ENCODE measurements around the gene TMEM190.
A peak's percentile ranks its signal among the peaks of the same experiment; 100 is the strongest.

The TMEM190 gene

DNA sequence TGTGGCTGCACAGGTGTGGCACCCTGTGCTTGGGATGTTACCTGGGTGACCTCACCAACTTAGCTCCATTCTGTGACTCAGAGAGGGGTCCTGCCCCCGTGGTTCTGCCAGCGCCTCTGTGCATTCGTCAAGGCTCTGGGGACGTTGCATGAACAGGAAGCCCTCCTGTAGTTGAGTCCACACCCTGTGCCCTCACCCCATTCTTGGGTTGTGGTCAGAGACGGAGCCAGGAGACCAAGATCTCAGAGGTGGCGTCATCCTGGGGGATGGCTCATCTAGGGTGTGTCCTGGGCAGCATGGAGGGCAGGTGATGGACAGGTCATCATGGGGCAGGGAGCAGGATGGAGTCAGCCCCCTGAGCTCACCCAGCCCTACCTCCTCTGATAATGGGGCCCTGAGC, 24.6 kb upstream of the TMEM190 start:
- no peak for DNase-seq

DNA sequence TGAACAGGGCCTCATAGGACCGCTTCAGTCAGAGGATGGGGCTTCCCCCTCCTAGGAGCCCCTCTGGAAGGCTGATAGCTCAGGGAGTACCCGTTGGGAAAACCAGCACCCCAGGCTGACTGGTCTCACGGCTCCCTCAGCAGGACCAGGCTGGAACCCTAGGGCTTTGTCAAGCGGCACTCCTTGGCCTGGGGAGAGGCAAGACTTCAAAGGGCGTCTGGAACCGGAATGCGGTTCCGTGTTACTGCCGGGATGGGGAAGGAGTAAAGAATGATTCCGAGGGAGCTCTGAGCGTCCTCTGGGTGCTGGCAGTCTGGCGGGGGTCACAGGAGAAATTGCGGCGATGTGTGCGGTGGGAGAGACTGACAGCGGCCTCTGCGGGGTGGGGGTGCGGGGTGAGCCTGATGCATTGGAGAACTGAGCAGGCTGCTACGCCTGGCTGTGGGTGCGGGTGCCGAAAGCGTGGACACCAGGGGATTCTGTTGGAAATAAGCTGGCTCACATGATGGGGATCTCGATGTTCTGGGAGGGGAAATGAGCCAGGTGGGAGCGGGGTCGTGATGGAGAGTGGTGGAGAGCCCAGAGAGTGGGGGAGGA, 24.0 kb upstream of the TMEM190 start:
- no peak for DNase-seq

- no peak for DNase-seq
Measured at GRCh38 chr19:55353356-55353802, 23.2 kb upstream of the TMEM190 start.

GRCh38 chr19:55353803-55354697, 22.6 kb upstream of the TMEM190 start:
- DNase-seq = no peak

DNA sequence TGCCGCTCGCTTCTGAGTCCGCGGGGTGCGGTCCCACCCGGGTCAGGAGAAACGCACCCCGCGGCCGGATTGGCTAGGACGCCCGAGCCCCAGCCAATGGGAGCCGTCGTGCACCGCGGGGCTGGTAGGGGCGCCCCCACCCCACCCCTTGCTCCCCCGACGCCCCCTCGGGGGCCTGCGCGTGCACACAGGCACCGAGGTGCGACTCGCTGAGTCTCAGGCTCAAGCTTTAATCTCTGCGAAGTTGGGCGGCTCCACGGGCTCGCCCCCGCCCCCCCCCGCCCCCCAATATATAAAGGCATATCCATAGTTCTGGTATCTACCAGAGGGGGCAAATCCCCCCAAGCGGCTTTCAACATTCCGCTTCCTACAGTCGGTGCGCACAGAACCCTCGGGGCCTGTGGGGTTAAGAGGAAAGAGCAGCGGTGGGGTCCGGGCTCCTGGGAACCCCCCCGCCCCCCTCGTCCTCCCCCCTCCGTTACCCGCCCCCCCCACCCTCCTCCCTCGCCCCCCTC, 21.9 kb upstream of the TMEM190 start, which contains the start of gene COX6B2:
Gene COX6B2, minus strand, starts transcription at position 22 of the 515 bp plus-strand sequence. CDS start 198 bp downstream, outside the sequence.
- DNase-seq = no peak

- DNase-seq = no peak
Measured at GRCh38 chr19:55355213-55355821, 21.3 kb upstream of the TMEM190 start.

- no peak for DNase-seq
Measured at GRCh38 chr19:55358493-55358892, 18.1 kb upstream of the TMEM190 start.

GRCh38 chr19:55358943-55359908, 17.4 kb upstream of the TMEM190 start:
- DNase-seq = peak; percentile 29

DNA sequence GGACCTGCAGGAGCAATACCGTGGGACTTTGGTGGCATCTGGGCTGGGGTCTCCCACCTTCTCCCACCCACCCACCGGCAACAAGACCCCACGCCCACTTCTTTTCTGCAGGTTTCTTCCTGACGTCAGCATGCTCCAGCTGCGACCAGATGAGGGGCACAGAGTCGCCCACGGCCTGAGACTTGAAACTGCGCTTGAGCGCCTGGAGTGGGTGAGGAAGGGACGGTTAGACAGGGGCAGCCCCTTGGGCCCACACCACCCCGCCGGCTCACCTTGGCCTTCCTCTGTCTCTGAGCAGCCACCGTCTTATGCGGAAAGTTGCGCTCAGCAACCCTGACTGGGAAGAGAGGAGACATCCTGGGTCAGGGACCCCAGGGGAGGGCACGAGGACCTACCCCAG, 15.7 kb upstream of the TMEM190 start:
- no peak for DNase-seq

- DNase-seq = no peak
Measured at GRCh38 chr19:55362174-55362989, 14.2 kb upstream of the TMEM190 start.

DNA sequence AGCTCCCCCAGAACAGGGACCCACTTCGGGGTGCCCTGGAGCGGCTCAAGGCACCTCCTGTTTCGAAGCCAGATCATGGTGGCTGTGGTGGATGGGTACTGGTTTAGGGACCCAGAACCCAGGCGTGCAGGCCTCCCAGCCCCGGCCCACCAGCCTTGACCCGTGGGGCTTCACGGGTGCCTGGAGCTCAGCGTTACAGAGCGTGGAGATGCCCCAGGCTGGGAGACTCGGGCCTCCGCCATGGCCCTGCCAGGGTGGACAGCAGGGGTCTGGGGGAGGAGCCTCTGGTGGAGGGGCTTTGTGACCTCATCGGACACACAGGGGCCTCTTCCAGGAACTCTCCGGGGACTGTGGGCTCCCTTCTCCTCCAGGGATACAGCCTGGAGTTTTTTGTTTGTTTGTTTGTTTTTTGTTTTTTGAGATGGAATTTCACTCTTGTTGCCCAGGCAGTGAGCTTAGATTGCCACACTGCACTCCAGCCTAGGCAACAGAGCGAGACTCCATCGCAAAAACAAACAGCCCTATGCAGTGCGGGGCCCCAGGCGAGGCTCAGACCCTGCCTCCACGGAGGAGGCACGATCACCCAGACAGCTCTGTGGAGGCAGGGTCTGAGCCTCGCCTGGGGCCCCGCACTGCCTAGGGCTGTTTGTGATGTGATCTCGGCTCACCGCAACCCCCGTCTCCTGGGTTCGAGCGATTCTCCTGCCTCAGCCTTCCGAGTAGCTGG, 13.5 kb upstream of the TMEM190 start, which contains the start of gene GARIN5B:
Gene GARIN5B, minus strand, starts transcription at position 271 of the 727 bp plus-strand sequence. Its CDS starts 194 bp downstream, at position 77.
- no peak for DNase-seq

DNA sequence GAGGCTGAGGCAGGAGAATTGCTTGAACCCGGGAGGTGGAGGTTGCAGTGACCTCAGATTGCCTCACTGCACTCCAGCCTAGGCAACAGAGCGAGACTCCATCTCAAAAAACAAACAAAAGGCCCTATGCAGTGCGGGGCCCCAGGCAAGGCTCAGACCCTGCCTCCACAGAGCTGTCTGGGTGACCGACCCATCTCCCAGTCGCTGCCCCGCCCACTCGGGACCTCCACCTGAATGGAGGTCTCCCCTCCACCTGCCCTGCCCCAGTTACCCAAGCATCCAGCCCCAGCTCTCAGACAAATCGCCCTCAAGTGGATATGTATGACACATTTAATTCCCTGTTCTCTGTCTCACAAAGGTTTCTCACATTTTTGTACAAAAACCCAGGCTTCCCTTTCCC, 11.4 kb upstream of the TMEM190 start:
- no peak for DNase-seq

DNA sequence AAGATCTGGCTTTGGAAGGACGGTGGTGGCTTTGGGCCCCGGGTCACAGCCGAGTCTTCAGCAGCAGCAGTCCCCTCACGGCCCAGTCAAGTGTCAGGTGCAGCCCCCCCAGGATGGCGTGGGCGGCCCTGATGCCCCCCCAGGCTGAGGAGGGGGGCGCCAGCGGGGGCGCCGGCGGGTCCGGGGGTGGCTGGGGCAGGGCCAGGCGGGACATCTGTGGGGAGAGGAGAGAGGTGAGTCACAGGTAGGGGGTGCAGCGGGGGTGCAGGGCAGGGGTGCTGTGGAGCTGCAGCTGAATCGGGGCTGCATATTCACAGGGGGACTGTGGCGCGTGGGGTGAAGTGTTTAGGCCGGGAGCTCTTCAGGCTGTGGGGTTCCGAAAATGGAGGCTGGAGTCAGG, 10.7 kb upstream of the TMEM190 start:
- DNase-seq = no peak

- DNase-seq = no peak
Measured at GRCh38 chr19:55366790-55367189, 9.8 kb upstream of the TMEM190 start.

DNA sequence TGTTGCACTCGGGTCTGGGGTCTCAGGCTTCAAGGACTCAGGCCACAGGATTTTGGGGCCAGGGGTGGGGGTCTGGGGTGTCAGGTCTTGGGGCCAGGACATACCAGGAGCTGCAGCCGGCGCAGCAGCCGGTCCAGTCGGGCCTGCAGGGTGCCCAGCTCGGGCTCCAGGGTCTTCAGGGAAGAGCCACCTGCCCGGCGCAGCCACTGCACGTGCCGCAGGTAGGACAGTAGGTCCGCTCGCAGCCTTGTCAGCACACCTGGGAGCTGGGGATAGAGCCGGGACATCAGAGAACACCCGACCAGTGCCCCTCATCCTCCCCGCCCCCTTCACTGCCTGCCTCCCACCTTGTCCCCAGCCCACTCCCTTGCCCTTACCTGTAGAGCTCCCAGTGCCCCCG, 8.5 kb upstream of the TMEM190 start:
- DNase-seq = no peak

GRCh38 chr19:55368701-55369563, 7.7 kb upstream of the TMEM190 start:
- DNase-seq = no peak

GRCh38 chr19:55369653-55370304, 6.8 kb upstream of the TMEM190 start:
- no peak for DNase-seq

- no peak for DNase-seq
Measured at GRCh38 chr19:55370305-55370988, 6.2 kb upstream of the TMEM190 start, which contains the start of gene IL11. IL11 (minus strand) TSS chr19:55370463; CDS start chr19:55370310, 153 bp downstream.

Data from NCI-H1092 treated with DMSO at 0.1 percent for 48 hours (cell line).